IMR-90 (cell line): ENCODE results near the gene CREB5. TPM values are rescaled to one million over a fixed set of nuclear protein-coding genes. Genes with fewer than 3 reads are reported as not detected.

Source experiments
- ATAC-seq: fragments of 200-7000 bp; cut with Tn5 transposase; 2 replicates; pipeline ENCODE4 v1.9.1; 2020; ENCODE audit warnings: low read depth, mild to moderate bottlenecking, moderate library complexity
- BruUV-seq: library from RNA; stranded (reverse); fragments of 400-500 nt; replicated peaks from 2 replicates; lab custom pipeline; 2021; lab: Mats Ljungman, UMichigan
- CTCF ChIA-PET: fragments of 300-600 bp; formaldehyde crosslinking; extraction: SDS; loops from one replicate; lab custom pipeline; 2021; ENCODE audit warnings: antibody characterized with exemption; lab: Yijun Ruan, JAX
- POLR2A ChIA-PET: fragments of 300-600 bp; sonication (Branson Sonifier 250); formaldehyde crosslinking; loops from one replicate; lab custom pipeline; 2022; ENCODE audit warnings: antibody characterized with exemption; ENCODE audit not compliant: unreplicated experiment; lab: Charles Lee
- DNase-seq: peaks from one replicate; pipeline ENCODE4 v3.0.0; 2013
- H2AFZ ChIP-seq: replicated peaks from 2 replicates; pipeline ENCODE3; 2013; ENCODE audit warnings: low read length, mild to moderate bottlenecking; ENCODE audit not compliant: poor library complexity
- H2AK5ac ChIP-seq: 2 replicates; pipeline ENCODE4 v1.6.1; 2013; ENCODE audit warnings: low read depth, low read length, inconsistent platforms
- H2AK9ac ChIP-seq: replicated peaks from 2 replicates; pipeline ENCODE3; 2013; ENCODE audit warnings: mild to moderate bottlenecking, low read depth, low read length, moderate library complexity; ENCODE audit not compliant: poor library complexity
- H2BK120ac ChIP-seq: 2 replicates; pipeline ENCODE4 v1.6.1; 2013; ENCODE audit warnings: low read depth, low read length, inconsistent platforms
- H2BK15ac ChIP-seq: 3 replicates; pipeline ENCODE4 v1.6.1; 2013; ENCODE audit warnings: low read depth, low read length, inconsistent platforms
- H2BK20ac ChIP-seq: 2 replicates; pipeline ENCODE4 v1.6.1; 2013; ENCODE audit warnings: low read depth, mild to moderate bottlenecking, inconsistent platforms, low read length, moderate library complexity
- H2BK5ac ChIP-seq: 2 replicates; pipeline ENCODE4 v1.6.1; 2013; ENCODE audit warnings: mild to moderate bottlenecking, low read depth, low read length, inconsistent platforms; ENCODE audit not compliant: poor library complexity, severe bottlenecking
- H3K14ac ChIP-seq: replicated peaks from 2 replicates; pipeline ENCODE4 v1.6.1; 2013; ENCODE audit warnings: low read depth, low read length, inconsistent platforms
- H3K18ac ChIP-seq: 2 replicates; pipeline ENCODE4 v1.6.1; 2013; ENCODE audit warnings: low read depth, low read length, control low read depth
- H3K23ac ChIP-seq: 2 replicates; pipeline ENCODE4 v1.6.1; 2013; ENCODE audit warnings: low read depth, low read length, inconsistent platforms
- H3K27ac ChIP-seq: 2 replicates; pipeline ENCODE4 v1.5.1; 2013; ENCODE audit warnings: mild to moderate bottlenecking, control low read depth, low read length; ENCODE audit not compliant: insufficient read depth
- H3K27me3 ChIP-seq: 2 replicates; pipeline ENCODE4 v1.6.1; 2013; ENCODE audit warnings: low read length; ENCODE audit not compliant: control insufficient read depth, insufficient read depth
- H3K36me3 ChIP-seq: 2 replicates; pipeline ENCODE4 v1.6.1; 2013; ENCODE audit warnings: low read length, mixed read lengths; ENCODE audit not compliant: control insufficient read depth, insufficient read depth
- H3K4ac ChIP-seq: 2 replicates; pipeline ENCODE4 v1.6.1; 2013; ENCODE audit warnings: low read depth, low read length, inconsistent platforms
- H3K4me1 ChIP-seq: 2 replicates; pipeline ENCODE4 v1.6.1; 2013; ENCODE audit warnings: low read length, mixed read lengths; ENCODE audit not compliant: control insufficient read depth, insufficient read depth
- H3K4me2 ChIP-seq: 2 replicates; pipeline ENCODE4 v1.6.1; 2013; ENCODE audit warnings: low read depth, mild to moderate bottlenecking, control low read depth, low read length, moderate library complexity
- H3K4me3 ChIP-seq: 2 replicates; pipeline ENCODE4 v1.5.1; 2013; ENCODE audit warnings: low read depth, mild to moderate bottlenecking, control low read depth, low read length, moderate library complexity; ENCODE audit not compliant: insufficient read depth
- H3K56ac ChIP-seq: 2 replicates; pipeline ENCODE4 v1.6.1; 2013; ENCODE audit warnings: low read length, inconsistent platforms; ENCODE audit not compliant: insufficient read depth; ENCODE audit errors: extremely low read depth
- H3K79me1 ChIP-seq, 2 experiments: 2 replicates each; pipeline ENCODE4 v1.6.1; 2013; ENCODE audit warnings: low read length in 2 of 2, inconsistent platforms in 1 of 2, low read depth in 1 of 2
- H3K9ac ChIP-seq: 2 replicates; pipeline ENCODE4 v1.6.1; 2013; ENCODE audit warnings: low read depth, low read length, control low read depth
- H3K9me1 ChIP-seq: 2 replicates; pipeline ENCODE4 v1.6.1; 2013; ENCODE audit warnings: low read length, inconsistent platforms; ENCODE audit not compliant: insufficient read depth
- H3K9me3 ChIP-seq: 2 replicates; pipeline ENCODE4 v1.6.1; 2013; ENCODE audit warnings: low read length; ENCODE audit not compliant: control insufficient read depth, insufficient read depth
- H4K20me1 ChIP-seq: 2 replicates; pipeline ENCODE4 v1.6.1; 2013; ENCODE audit warnings: low read length, inconsistent platforms; ENCODE audit not compliant: insufficient read depth
- H4K5ac ChIP-seq: 2 replicates; pipeline ENCODE4 v1.6.1; 2013; ENCODE audit warnings: mild to moderate bottlenecking, low read depth, low read length, control low read depth
- H4K8ac ChIP-seq, 2 experiments: 2 replicates each; pipeline ENCODE4 v1.6.1; 2013; ENCODE audit warnings: low read depth in 2 of 2, low read length in 2 of 2, control low read depth in 1 of 2, inconsistent platforms in 1 of 2
- H4K91ac ChIP-seq: 2 replicates; pipeline ENCODE4 v1.6.1; 2013; ENCODE audit warnings: low read depth, low read length, inconsistent platforms; ENCODE audit not compliant: insufficient read depth
- BHLHE40 ChIP-seq: fragments of 150-350 bp; IDR thresholded peaks from 2 replicates; pipeline ENCODE4 v1.6.1; 2016; ENCODE audit warnings: mild to moderate bottlenecking, low read depth, low read length
- CEBPB ChIP-seq: IDR thresholded peaks from 2 replicates; pipeline ENCODE4 v1.6.1; 2012; ENCODE audit warnings: low read depth, low read length, improper control_type of control experiment
- CHD1 ChIP-seq: IDR thresholded peaks from 2 replicates; pipeline ENCODE4 v1.6.1; 2012; ENCODE audit warnings: low read depth, low read length, improper control_type of control experiment
- CTCF ChIP-seq: conservative IDR thresholded peaks from 2 replicates; pipeline ENCODE4 v1.5.1; 2012; ENCODE audit warnings: mild to moderate bottlenecking, low read depth, low read length, improper control_type of control experiment
- ELK1 ChIP-seq: fragments of 150-350 bp; IDR thresholded peaks from 2 replicates; pipeline ENCODE4 v1.6.1; 2016; ENCODE audit warnings: low read depth, mild to moderate bottlenecking, low read length, moderate library complexity, borderline replicate concordance
- FOS ChIP-seq: fragments of 150-350 bp; IDR thresholded peaks from 2 replicates; pipeline ENCODE4 v1.6.1; 2016; ENCODE audit warnings: low read depth, low read length
- MAFK ChIP-seq: IDR thresholded peaks from 2 replicates; pipeline ENCODE4 v1.6.1; 2012; ENCODE audit warnings: low read depth, low read length, improper control_type of control experiment
- MAZ ChIP-seq: IDR thresholded peaks from 2 replicates; pipeline ENCODE4 v1.6.1; 2012; ENCODE audit warnings: low read depth, mild to moderate bottlenecking, low read length, improper control_type of control experiment, moderate library complexity, borderline replicate concordance
- MXI1 ChIP-seq: IDR thresholded peaks from 2 replicates; pipeline ENCODE4 v1.6.1; 2012; ENCODE audit warnings: low read depth, mild to moderate bottlenecking, low read length, moderate library complexity, borderline replicate concordance
- POLR2A ChIP-seq: IDR thresholded peaks from 2 replicates; pipeline ENCODE4 v1.6.1; 2012; ENCODE audit warnings: mild to moderate bottlenecking, low read depth, low read length
- RCOR1 ChIP-seq: IDR thresholded peaks from 2 replicates; pipeline ENCODE4 v1.6.1; 2012; ENCODE audit warnings: mild to moderate bottlenecking, low read length, improper control_type of control experiment; ENCODE audit not compliant: insufficient replicate concordance
- RFX5 ChIP-seq: IDR thresholded peaks from 2 replicates; pipeline ENCODE4 v1.8.0; 2012; ENCODE audit warnings: low read depth, mild to moderate bottlenecking, low read length, moderate library complexity
- SMC3 ChIP-seq: fragments of 150-350 bp; IDR thresholded peaks from 2 replicates; pipeline ENCODE4 v1.6.1; 2016; ENCODE audit warnings: low read depth, mild to moderate bottlenecking, antibody characterized with exemption, low read length, moderate library complexity
- whole genome bisulfite sequencing, 2 experiments: methylation state at CpG; one replicate each; pipeline versions ENCODE4 v1.1.5 to v1.1.7; 2013; ENCODE audit warnings: missing lambda C conversion rate in 2 of 2; ENCODE audit not compliant: insufficient read length in 1 of 2; ENCODE audit errors: extremely low coverage in 2 of 2; 5-methylcytosine and 5-hydroxymethylcytosine counted together
- dilution Hi-C: fragments of 300-500 bp; cut with HindIII; formaldehyde crosslinking; loops from one replicate; pipeline ENCODE4 v1.14.3; 2018; ENCODE audit warnings: low sequenced_read_pairs; ENCODE audit not compliant: unreplicated experiment
- in situ Hi-C: fragments of 300-500 bp; cut with MboI; formaldehyde crosslinking; loops from 3 replicates; pipeline ENCODE4 v1.14.3; 2019; ENCODE audit warnings: low sequenced_read_pairs, inconsistent platforms, mixed read lengths
- intact Hi-C: fragments of 100-400 bp; cut with micrococcal nuclease; formaldehyde crosslinking; loops from 2 replicates; pipeline ENCODE4 v1.10.0; 2022
- polyA plus RNA-seq, 3 experiments: library from polyadenylated mRNA; depleted of rRNA; stranded (reverse); fragments of >200 nt; gene quantifications; 2 replicates each; pipeline ENCODE4 v1.2.3, GENCODE V29; 2012; ENCODE audit warnings: low replicate concordance in 1 of 3
- total RNA-seq: library from RNA; depleted of rRNA; stranded (reverse); fragments of >200 nt; gene quantifications from 2 replicates; pipeline ENCODE4 v1.2.3, GENCODE V29; 2012
- TF ChIP-seq, protein P1 (sequence below): fragments of 150-350 bp; IDR thresholded peaks from 2 replicates; pipeline ENCODE4 v1.6.1; 2017; ENCODE audit warnings: mild to moderate bottlenecking, antibody characterized with exemption, low read length, low read depth

CREB5 gene
- total and polyA plus RNA-seq, 2 of the 4 experiments (the other 2 are of a cell fraction): 7.3 to 13.1 TPM

- ATAC-seq (no peak), DNase-seq (peak; percentile 7)
- no peaks in the 10 kb centered on the region for H3K9me3 ChIP-seq
- intact Hi-C loops (no loop called here), in situ Hi-C loops (no loop called here), dilution Hi-C loops (no loop called here)
- H2AFZ ChIP-seq: no peak overlapping the region
- H3K27ac ChIP-seq: no peak overlapping the region
- no peak overlapping the region for H4K91ac ChIP-seq
- no peak overlapping the region for H3K18ac ChIP-seq
- H3K4me2 ChIP-seq: no peak overlapping the region
- no peak overlapping the region for H2AK5ac ChIP-seq
- 67% methylated on average over 4 of the region's 5 CpGs; no CpG with 5 or more reads in 1 of the 2 experiments for WGBS, 2 experiments
- H3K9ac ChIP-seq: no peak overlapping the region
- H3K9me1 ChIP-seq: no peaks in the 10 kb centered on the region
- no peaks in the 10 kb centered on the region for H4K20me1 ChIP-seq
- no peak overlapping the region for H3K56ac ChIP-seq
- no peak overlapping the region for H3K14ac ChIP-seq
- no peak overlapping the region for H3K4me3 ChIP-seq
- no peak overlapping the region for H2BK5ac ChIP-seq
- ChIA-PET CTCF (no interaction called here), POLR2A (no interaction called here)
- H3K4me1 ChIP-seq: no peaks in the 10 kb centered on the region
- TF ChIP-seq MXI1: no peak
- no peak for TF ChIP-seq SMC3
- TF ChIP-seq RCOR1: no peak
- no peak for TF ChIP-seq CEBPB
- no peak for TF ChIP-seq CTCF
- TF ChIP-seq BHLHE40: no peak
- TF ChIP-seq MAFK: no peak
- TF ChIP-seq CHD1: no peak
- no peak for TF ChIP-seq RFX5
- TF ChIP-seq MAZ: no peak
- TF ChIP-seq FOS: no peak
- no peak for TF ChIP-seq ELK1
- TF ChIP-seq POLR2A: no peak
- TF ChIP-seq, protein P1, sequence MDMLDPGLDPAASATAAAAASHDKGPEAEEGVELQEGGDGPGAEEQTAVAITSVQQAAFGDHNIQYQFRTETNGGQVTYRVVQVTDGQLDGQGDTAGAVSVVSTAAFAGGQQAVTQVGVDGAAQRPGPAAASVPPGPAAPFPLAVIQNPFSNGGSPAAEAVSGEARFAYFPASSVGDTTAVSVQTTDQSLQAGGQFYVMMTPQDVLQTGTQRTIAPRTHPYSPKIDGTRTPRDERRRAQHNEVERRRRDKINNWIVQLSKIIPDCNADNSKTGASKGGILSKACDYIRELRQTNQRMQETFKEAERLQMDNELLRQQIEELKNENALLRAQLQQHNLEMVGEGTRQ: no peak
- H3K23ac ChIP-seq: no peak overlapping the region
- H2BK15ac ChIP-seq: no peak overlapping the region
- H4K5ac ChIP-seq: no peak overlapping the region
- no peak overlapping the region for H4K8ac ChIP-seq
- no peaks in the 10 kb centered on the region for H3K36me3 ChIP-seq
- no peaks in the 10 kb centered on the region for H3K27me3 ChIP-seq
- no TSS peak for BruUV-seq
- H3K4ac ChIP-seq: no peak overlapping the region
- no peak overlapping the region for H2BK20ac ChIP-seq
- H2AK9ac ChIP-seq: no peak overlapping the region
- H3K79me1 ChIP-seq: no peaks in the 10 kb centered on the region
- H2BK120ac ChIP-seq: no peak overlapping the region
These were observed 262.1 kb downstream of the CREB5 start for GRCh38 chr7:28674359-28674782.
